Mesothelial cell of epicardium (in vitro differentiated cells): ENCODE results near the gene INTS3. TPM values are rescaled to one million over a fixed set of nuclear protein-coding genes. Genes with fewer than 3 reads are reported as not detected.

Experiments used
- DNase-seq, 2 experiments: peaks; one replicate each; pipeline ENCODE4 v3.0.0; 2021; ENCODE audit warnings: low spot score in 2 of 2; ENCODE audit not compliant: unreplicated experiment in 2 of 2
- H3K27ac Mint-ChIP-seq: 2 replicates; pipeline ENCODE4 v1.8.0; 2021; ENCODE audit warnings: mixed read lengths
- H3K27me3 Mint-ChIP-seq: 2 replicates; pipeline ENCODE4 v1.8.0; 2021; ENCODE audit warnings: low read depth, mixed read lengths
- H3K36me3 Mint-ChIP-seq: 2 replicates; pipeline ENCODE4 v1.8.0; 2021; ENCODE audit warnings: mixed read lengths
- H3K4me1 Mint-ChIP-seq: 2 replicates; pipeline ENCODE4 v1.8.0; 2021; ENCODE audit warnings: mixed read lengths
- H3K4me3 Mint-ChIP-seq: 2 replicates; pipeline ENCODE4 v1.8.0; 2021; ENCODE audit warnings: mild to moderate bottlenecking, moderate library complexity, mixed read lengths
- H3K9me3 Mint-ChIP-seq: 2 replicates; pipeline ENCODE4 v1.8.0; 2021; ENCODE audit warnings: mixed read lengths
- CTCF ChIP-seq: fragments of 200-600 bp; sonication (generic); IDR thresholded peaks from one replicate; pipeline ENCODE4 v1.5.0; 2021; ENCODE audit warnings: antibody characterized with exemption; ENCODE audit not compliant: unreplicated experiment
- total RNA-seq: library from RNA; stranded (reverse); gene quantifications from 3 replicates; pipeline ENCODE4 v1.2.1, GENCODE V29; 2021

Gene INTS3
- total RNA-seq, 1 donor from 2014 or later, result 120 TPM

DNA sequence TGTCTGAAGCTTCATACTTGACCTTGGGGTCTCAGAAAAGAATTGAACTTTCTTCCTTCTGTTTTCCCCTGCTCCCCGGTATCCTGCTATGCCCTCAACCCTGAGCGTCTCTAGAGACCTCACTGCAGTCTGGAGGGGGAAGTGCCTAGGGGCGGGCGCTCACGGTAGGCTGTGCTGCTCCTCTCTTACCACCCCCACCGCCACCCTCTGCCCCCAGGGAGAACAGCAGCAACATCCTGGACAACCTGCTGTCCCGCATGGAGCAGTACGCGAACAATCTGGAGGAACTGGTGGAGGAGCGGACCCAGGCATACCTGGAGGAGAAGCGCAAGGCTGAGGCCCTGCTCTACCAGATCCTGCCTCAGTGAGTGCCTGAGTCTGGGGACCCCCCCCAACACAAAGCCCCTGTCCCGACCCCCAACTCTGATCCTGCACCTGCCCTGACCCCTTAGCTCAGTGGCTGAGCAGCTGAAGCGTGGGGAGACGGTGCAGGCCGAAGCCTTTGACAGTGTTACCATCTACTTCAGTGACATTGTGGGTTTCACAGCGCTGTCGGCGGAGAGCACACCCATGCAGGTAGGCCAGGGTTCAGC, 39.0 kb upstream of the INTS3 start:
- H3K4me3 Mint-ChIP-seq, result no peak overlapping the region
- DNase-seq, result no peak
- TF ChIP-seq CTCF, result no peak
- peaks cover 12% of the 10 kb centered on the region for H3K4me1 Mint-ChIP-seq
- H3K27ac Mint-ChIP-seq, result no peak overlapping the region
- peaks cover 9% of the 10 kb centered on the region for H3K27me3 Mint-ChIP-seq
- no peaks in the 10 kb centered on the region for H3K9me3 Mint-ChIP-seq
- peaks cover 1% of the 10 kb centered on the region for H3K36me3 Mint-ChIP-seq

GRCh38 chr1:153693466-153693865, 34.4 kb upstream of the INTS3 start:
- no peak for TF ChIP-seq CTCF
- no peaks in the 10 kb centered on the region for H3K9me3 Mint-ChIP-seq
- no peaks in the 10 kb centered on the region for H3K36me3 Mint-ChIP-seq
- peaks cover 29% of the 10 kb centered on the region for H3K4me1 Mint-ChIP-seq
- no peaks in the 10 kb centered on the region for H3K27me3 Mint-ChIP-seq
- H3K4me3 Mint-ChIP-seq, result no peak overlapping the region
- H3K27ac Mint-ChIP-seq, result no peak overlapping the region
- no peak for DNase-seq

DNA sequence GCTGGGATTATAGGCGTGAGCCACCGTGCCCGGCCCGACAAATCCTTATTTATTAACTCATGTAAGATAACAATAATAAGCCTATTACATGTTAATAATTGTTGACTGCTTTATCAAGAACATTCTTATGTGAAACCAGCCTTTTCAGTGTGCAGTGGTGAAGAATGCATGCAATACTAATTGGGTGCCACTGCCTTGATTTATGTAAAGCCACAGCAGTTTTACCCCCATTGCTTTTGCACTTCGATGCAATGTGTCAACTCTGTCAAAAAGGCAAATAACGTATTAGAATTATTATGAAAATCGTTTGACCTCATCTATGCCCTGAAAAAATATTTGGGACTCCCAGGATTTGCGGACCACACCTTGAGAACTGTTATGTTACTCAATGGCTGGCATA, 31.1 kb upstream of the INTS3 start:
- Mint-ChIP-seq H3K27ac (peak overlapping the region; percentile 98), H3K4me3 (no peak overlapping the region), H3K4me1 (peaks cover 37% of the 10 kb centered on the region), H3K9me3 (no peaks in the 10 kb centered on the region), H3K36me3 (no peaks in the 10 kb centered on the region), H3K27me3 (no peaks in the 10 kb centered on the region)
- no peak for TF ChIP-seq CTCF
- DNase-seq, result no peak

DNA sequence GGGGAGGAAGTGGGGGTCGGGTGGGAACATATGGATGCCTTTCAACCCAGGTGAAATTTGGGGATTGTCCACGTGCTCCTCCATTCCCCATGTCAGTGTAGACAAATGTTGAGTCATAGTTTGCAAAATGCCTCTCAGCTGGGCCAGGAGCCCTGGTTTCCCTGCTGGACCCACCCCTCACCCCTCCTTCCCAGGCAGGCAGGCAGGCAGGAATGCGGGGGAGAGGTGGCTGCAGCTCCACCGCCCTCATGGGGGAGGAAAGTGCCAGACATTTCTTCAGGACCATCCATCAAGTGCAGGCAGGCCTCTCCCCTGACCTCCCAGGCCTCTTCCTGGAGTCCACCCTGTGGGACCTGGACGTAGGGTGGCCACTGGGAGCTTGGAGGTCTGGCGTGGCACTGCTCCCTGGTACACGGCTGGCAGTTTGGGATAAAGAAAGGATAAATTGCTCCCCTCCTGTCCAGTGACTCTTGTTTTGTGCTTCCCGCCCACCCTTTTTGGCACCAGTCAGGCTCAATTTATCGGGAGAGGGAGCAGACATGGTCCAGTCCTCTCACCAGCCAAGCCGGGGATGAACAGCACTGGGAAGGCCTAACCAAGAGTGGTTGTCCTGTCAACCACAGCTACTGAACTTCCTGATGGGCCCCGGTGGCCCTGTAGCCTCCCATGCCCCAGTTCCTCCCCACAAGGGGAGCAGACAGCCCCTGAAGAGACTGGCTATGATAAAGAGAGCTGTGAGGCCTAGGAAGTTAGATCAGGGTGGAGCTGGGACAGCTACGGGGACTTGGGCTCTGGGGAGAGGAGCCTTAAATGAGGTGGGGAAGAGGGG, 30.4 kb upstream of the INTS3 start:
- no peaks in the 10 kb centered on the region for H3K27me3 Mint-ChIP-seq
- H3K27ac Mint-ChIP-seq, result peak overlapping the region; percentile 98
- peaks cover 34% of the 10 kb centered on the region for H3K4me1 Mint-ChIP-seq
- peak; percentile 60 to 72 for DNase-seq
- H3K36me3 Mint-ChIP-seq, result no peaks in the 10 kb centered on the region
- TF ChIP-seq CTCF, result no peak
- H3K9me3 Mint-ChIP-seq, result no peaks in the 10 kb centered on the region
- H3K4me3 Mint-ChIP-seq, result peak overlapping the region; percentile 31

DNA sequence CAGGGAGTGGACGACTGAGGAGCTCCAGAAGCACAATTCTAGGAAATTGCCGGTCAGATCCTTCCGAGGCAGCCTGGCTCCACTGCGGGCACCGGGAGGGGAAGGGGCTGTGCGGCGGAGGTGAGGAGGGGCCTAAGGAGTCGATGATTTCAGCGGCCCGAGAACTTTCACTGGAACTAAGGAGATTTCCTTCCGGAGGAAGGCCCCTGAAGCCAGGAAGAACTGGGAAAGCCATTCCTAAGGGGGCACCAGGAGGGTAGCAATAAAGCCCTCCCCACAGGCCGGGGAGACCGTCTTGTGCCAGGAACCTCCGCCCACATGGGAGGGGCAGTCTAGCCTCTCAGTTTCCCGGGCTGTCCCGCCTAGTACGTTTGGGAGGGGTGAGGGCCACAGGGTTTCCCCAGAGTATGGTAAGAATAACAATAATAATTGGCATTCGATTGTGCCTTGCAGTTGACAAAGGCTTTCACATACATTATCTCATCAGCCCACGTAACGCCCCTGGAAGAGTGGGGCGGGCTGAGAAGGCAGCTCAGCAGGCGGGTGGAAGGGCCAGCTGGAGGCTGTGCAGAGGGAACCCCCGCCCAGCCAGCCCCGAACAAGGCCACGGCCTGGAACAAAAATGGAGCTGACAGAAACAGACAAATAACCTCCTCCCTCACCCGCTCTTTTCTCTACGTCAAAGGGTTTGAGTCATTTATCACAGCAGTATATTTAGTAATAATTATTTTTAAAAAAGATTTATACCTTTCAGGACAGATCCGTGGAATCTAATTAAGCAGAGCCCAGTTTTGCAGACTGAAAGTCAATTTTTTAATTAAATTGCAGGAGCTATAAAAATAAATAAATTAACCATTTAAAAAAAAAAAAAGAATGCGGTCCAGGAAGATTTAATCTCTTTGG, 29.6 kb upstream of the INTS3 start:
- H3K36me3 Mint-ChIP-seq, result no peaks in the 10 kb centered on the region
- H3K4me3 Mint-ChIP-seq, result peak overlapping the region; percentile 31
- peaks cover 34% of the 10 kb centered on the region for H3K4me1 Mint-ChIP-seq
- H3K27ac Mint-ChIP-seq, result peak overlapping the region; percentile 98
- no peak for TF ChIP-seq CTCF
- no peaks in the 10 kb centered on the region for H3K27me3 Mint-ChIP-seq
- DNase-seq, result peak in 1 of 2 experiments; percentile 48
- no peaks in the 10 kb centered on the region for H3K9me3 Mint-ChIP-seq
